Cardiac septum (tissue), 1 donor: Measurements from ENCODE around the gene SART3. TPM values are rescaled to one million over a fixed set of nuclear protein-coding genes. Genes with fewer than 3 reads are reported as not detected.
"Not testable (repeated sequence)": the region's sequence is repeated elsewhere in the genome, so short reads cannot be mapped to it uniquely, and the experiment has no call there.

Experiments
- DNase-seq: peaks from one replicate; pipeline ENCODE4 v3.0.0-alpha.2; 2020; ENCODE audit warnings: low spot score
- intact Hi-C: fragments of 100-400 bp; cut with DNase I; formaldehyde crosslinking; loops from one replicate; pipeline ENCODE4 v1.14.0; 2022
- total RNA-seq: library from RNA; stranded (reverse); fragmentation: NEBNext Ultra II Directional; extraction: Animal tissue kit (Norgen Biotek cat#: 25700); gene quantifications from one replicate; pipeline ENCODE4 v1.2.1, GENCODE V29; 2021
- donor health status: DM: no; HTN: no; CAD: no.

SART3 gene
- total RNA-seq, 1 donor from 2014 or later: 29.2 TPM

GRCh38 chr12:108598553-108599250, 37.7 kb upstream of the SART3 start:
- DNase-seq: no peak
- intact Hi-C loops: no loop called here

GRCh38 chr12:108597559-108598471, 36.8 kb upstream of the SART3 start, which contains the start of gene TMEM119:
Gene TMEM119, minus strand, starts transcription at chr12:108598084. Its CDS starts 5,701 bp downstream, at chr12:108592383.
- intact Hi-C loops: no loop called here
- DNase-seq: no peak

GRCh38 chr12:108596854-108597558, 36.0 kb upstream of the SART3 start:
- no peak for DNase-seq
- intact Hi-C loops: no loop called here

GRCh38 chr12:108595711-108596647, 35.0 kb upstream of the SART3 start:
- DNase-seq: no peak
- intact Hi-C loops: no loop called here

GRCh38 chr12:108594960-108595710, 34.2 kb upstream of the SART3 start:
- no peak for DNase-seq
- intact Hi-C loops: no loop called here

- no peak for DNase-seq
- intact Hi-C loops: no loop called here
Measured at GRCh38 chr12:108594323-108594903, 33.4 kb upstream of the SART3 start.

GRCh38 chr12:108592033-108592909, 31.3 kb upstream of the SART3 start:
- intact Hi-C loops: no loop called here
- no peak for DNase-seq

- no peak for DNase-seq
- intact Hi-C loops: no loop called here
Measured at GRCh38 chr12:108591267-108591980, 30.5 kb upstream of the SART3 start.

GRCh38 chr12:108590463-108590862, 29.5 kb upstream of the SART3 start:
- DNase-seq, intact Hi-C loops: not testable (repeated sequence)

GRCh38 chr12:108589840-108590229, 28.9 kb upstream of the SART3 start:
- DNase-seq: no peak
- intact Hi-C loops: no loop called here

GRCh38 chr12:108589028-108589839, 28.3 kb upstream of the SART3 start:
- intact Hi-C loops: no loop called here
- no peak for DNase-seq

- DNase-seq: no peak
- intact Hi-C loops: no loop called here
Measured at GRCh38 chr12:108587826-108588225, 26.9 kb upstream of the SART3 start.

- intact Hi-C loops: no loop called here
- DNase-seq: no peak
Measured at GRCh38 chr12:108586306-108586705, 25.3 kb upstream of the SART3 start.

GRCh38 chr12:108585864-108586263, 24.9 kb upstream of the SART3 start:
- intact Hi-C loops: no loop called here

GRCh38 chr12:108584456-108585065, 23.6 kb upstream of the SART3 start:
- intact Hi-C loops: no loop called here
- no peak for DNase-seq

More at GRCh38 chr12:108585864-108586263, 24.9 kb upstream of the SART3 start:
- DNase-seq: no peak
